ENCODE data around the gene RELB. TPM values are rescaled to one million over a fixed set of nuclear protein-coding genes. Genes with fewer than 3 reads are reported as not detected.
A peak's percentile ranks its signal among the peaks of the same experiment; 100 is the strongest.
"Not testable (repeated sequence)": the region's sequence is repeated elsewhere in the genome, so short reads cannot be mapped to it uniquely, and the experiment has no call there.

Gene RELB
- total RNA-seq, 4 donors from 2014 or later, result 1.4 to 16.5 (median 10.6) TPM

DNA sequence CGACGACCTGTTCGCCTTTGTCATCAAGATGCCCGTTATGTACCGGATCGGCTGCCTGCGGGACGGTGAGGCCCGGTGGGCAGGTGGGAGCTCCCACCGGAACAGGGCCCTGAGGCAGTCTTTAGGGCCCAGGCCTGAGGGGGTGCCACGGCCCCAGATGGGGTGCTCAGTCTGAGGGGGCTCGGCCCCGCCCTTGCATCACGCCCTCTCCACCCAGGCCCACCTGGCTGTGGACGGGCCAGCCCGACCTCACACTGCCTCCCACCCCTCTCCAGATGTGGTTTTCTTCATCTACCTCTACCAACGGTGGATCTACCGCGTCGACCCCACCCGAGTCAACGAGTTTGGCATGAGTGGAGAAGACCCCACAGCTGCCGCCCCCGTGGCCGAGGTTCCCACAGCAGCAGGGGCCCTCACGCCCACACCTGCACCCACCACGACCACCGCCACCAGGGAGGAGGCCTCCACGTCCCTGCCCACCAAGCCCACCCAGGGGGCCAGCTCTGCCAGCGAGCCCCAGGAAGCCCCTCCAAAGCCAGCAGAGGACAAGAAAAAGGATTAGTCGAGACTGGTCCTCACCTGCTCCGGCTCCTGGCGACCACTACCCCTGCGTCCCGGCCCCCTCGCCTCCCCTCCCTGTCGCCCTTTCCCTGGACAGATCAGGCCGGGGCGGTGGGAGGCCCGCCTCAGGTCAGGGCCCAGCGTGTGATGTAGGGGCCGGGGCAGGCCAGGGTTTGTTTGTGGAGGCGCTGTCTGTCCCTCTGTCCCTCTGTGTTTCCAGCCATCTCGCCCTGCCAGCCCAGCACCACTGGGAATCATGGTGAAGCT is 8.7 kb upstream of the RELB start:
- no peaks in the 10 kb centered on the region for H3K4me1 ChIP-seq
- H3K9me3 ChIP-seq, result no peaks in the 10 kb centered on the region
- WGBS, result 90% methylated on average over 26 of the region's 44 CpGs
- no peak overlapping the region for H3K27ac ChIP-seq
- H3K4me3 ChIP-seq, result no peak overlapping the region
- no peaks in the 10 kb centered on the region for H3K27me3 ChIP-seq
- TF ChIP-seq POLR2A (IDR thresholded peaks at IDR 0.05) (no peak), POLR2AphosphoS5 (IDR thresholded peaks at IDR 0.05) (no peak), EP300 (IDR thresholded peaks at IDR 0.05) (no peak)
- TF ChIP-seq, protein P1, sequence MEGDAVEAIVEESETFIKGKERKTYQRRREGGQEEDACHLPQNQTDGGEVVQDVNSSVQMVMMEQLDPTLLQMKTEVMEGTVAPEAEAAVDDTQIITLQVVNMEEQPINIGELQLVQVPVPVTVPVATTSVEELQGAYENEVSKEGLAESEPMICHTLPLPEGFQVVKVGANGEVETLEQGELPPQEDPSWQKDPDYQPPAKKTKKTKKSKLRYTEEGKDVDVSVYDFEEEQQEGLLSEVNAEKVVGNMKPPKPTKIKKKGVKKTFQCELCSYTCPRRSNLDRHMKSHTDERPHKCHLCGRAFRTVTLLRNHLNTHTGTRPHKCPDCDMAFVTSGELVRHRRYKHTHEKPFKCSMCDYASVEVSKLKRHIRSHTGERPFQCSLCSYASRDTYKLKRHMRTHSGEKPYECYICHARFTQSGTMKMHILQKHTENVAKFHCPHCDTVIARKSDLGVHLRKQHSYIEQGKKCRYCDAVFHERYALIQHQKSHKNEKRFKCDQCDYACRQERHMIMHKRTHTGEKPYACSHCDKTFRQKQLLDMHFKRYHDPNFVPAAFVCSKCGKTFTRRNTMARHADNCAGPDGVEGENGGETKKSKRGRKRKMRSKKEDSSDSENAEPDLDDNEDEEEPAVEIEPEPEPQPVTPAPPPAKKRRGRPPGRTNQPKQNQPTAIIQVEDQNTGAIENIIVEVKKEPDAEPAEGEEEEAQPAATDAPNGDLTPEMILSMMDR (IDR thresholded peaks at IDR 0.05), result no peak
- DNase-seq (ENCODE audit: low spot score in 2 of 2), result no peak
- H3K36me3 ChIP-seq, result peaks cover 50% of the 10 kb centered on the region

DNA sequence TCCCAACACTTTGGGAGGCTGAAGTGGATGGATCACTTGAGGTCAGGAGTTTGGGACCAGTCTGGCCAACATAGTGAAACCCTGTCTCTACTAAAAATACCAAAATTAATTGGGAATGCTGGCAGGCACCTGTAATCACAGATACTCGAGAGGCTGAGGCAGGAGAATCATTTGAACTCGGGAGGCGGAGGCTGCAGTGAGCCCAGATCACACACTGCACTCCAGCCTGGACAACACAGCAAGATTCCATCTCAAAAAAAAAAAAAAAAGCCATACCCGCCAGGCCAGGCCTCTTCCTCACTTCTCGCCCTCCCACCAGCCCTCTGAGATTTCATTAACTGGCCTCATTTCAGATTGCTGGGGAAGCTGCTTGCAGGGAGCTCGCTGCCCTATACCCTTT is 7.7 kb upstream of the RELB start:
- Histone ChIP-seq H3K27me3 (no peaks in the 10 kb centered on the region), H3K9me3 (no peaks in the 10 kb centered on the region), H3K27ac (no peak overlapping the region), H3K36me3 (peaks cover 41% of the 10 kb centered on the region), H3K4me3 (no peak overlapping the region), H3K4me1 (no peaks in the 10 kb centered on the region)
- TF ChIP-seq POLR2A (IDR thresholded peaks at IDR 0.05), result no peak
- no peak for TF ChIP-seq EP300 (IDR thresholded peaks at IDR 0.05)
- TF ChIP-seq, protein P1 (IDR thresholded peaks at IDR 0.05), result no peak
- no peak for TF ChIP-seq POLR2AphosphoS5 (IDR thresholded peaks at IDR 0.05)
- 87% methylated on average over 5 of the region's 6 CpGs for WGBS
- DNase-seq (ENCODE audit: low spot score in 2 of 2), result no peak

DNA sequence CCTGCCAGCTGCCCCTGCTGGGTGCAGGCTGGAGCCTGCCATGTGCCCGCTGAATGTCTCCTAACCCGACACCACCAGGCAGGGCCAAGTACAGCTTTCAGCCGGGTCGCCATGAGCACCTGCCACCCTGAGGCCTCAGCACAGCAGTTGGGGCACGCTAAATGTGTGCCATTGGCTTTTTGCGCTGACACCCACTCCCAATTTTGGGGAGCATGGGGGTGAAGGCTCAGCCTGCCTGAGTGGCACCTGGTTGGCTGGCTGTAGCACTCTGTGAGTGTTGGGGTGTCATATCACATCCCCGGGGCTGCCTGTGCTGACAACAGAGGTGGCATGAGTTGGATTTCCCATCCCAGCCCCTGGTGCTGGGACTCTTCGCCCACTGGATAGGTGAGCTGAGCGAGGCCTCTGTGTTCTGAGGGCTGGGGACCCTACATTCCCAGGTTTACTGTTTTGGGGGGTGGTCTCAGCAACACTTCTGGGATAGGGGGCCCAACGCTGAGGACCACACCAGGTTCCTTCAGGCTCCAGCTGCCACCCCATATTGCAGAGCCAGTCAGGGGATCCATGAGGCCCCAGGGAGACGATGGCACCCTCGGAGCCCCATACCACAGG is 7.2 kb upstream of the RELB start:
- 85% methylated on average over 9 of the region's 12 CpGs for WGBS
- no peak overlapping the region for H3K27ac ChIP-seq
- no peak for DNase-seq (ENCODE audit: low spot score in 2 of 2)
- no peak overlapping the region for H3K4me3 ChIP-seq
- no peaks in the 10 kb centered on the region for H3K27me3 ChIP-seq
- TF ChIP-seq, protein P1 (IDR thresholded peaks at IDR 0.05), result no peak
- no peak for TF ChIP-seq EP300 (IDR thresholded peaks at IDR 0.05)
- no peak for TF ChIP-seq POLR2A (IDR thresholded peaks at IDR 0.05)
- no peak for TF ChIP-seq POLR2AphosphoS5 (IDR thresholded peaks at IDR 0.05)
- peaks cover 37% of the 10 kb centered on the region for H3K36me3 ChIP-seq
- no peaks in the 10 kb centered on the region for H3K4me1 ChIP-seq
- no peaks in the 10 kb centered on the region for H3K9me3 ChIP-seq

DNA sequence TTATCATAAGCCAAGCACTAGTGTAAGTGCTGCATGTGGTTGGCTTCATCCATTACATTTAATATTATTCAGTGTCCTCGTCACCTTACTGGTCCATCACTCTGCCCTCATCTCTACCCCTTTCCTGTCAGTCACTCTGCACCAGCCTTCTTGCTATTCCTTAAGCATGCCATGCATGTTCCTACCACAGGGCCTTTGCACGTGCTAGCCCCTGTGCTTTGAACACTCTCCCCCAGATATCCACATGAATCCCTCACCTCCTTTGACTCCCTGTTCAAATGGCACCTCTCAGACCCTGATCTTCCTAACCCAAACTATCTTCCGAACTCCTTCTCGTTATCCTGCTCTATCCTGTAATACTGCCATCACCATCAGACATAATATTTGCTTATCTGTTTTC is 3.2 kb upstream of the RELB start:
- H3K27me3 ChIP-seq, result no peaks in the 10 kb centered on the region
- H3K27ac ChIP-seq, result no peak overlapping the region
- DNase-seq (ENCODE audit: low spot score in 2 of 2), result no peak
- H3K4me3 ChIP-seq, result no peak overlapping the region
- 98% methylated on average over 4 of the region's 4 CpGs for WGBS
- H3K36me3 ChIP-seq, result peaks cover 2% of the 10 kb centered on the region
- no peaks in the 10 kb centered on the region for H3K9me3 ChIP-seq
- TF ChIP-seq EP300 (IDR thresholded peaks at IDR 0.05) (no peak), POLR2A (IDR thresholded peaks at IDR 0.05) (no peak), POLR2AphosphoS5 (IDR thresholded peaks at IDR 0.05) (no peak)
- TF ChIP-seq, protein P1 (IDR thresholded peaks at IDR 0.05), result no peak
- H3K4me1 ChIP-seq, result peaks cover 10% of the 10 kb centered on the region

DNA sequence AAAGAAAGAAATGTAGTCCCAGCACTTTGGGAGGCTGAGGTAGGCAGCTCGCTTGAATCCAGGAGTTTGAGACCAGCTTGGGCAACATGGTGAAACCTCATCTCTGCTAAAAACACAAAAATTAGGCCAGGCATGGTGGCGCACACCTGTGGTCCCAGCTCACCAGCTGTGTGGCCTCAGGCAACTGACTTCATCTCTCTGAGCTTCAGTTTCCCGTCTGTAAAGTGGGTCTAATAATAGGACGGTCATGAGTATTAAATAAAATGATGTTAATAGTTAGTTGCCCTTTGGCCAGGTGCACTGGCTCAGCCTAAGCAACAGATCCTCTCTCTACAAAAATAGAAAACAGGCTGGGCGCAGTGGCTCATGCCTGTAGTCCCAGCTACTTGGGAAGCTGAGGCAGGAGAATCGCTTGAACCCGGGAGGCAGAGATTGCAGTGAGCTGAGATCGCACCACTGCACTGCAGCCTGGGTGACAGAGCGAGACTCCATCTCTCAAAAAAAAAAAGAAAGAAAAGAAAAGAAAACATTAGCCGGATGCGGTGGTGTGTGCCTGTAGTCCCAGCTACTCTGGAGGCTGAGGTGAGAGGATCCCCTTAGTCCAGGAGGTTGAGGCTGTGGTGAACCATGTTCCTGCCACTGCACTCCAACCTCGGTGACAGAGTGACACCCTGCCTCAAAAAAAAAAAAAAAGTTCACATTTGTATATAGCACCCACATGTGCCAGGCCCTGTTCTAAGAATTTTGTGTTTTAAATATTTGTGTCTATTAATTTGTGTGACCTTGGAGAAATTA is 1.9 kb upstream of the RELB start:
- H3K27ac ChIP-seq; H3K9me3 ChIP-seq; DNase-seq (ENCODE audit: low spot score in 2 of 2); H3K27me3 ChIP-seq; H3K4me3 ChIP-seq; H3K36me3 ChIP-seq: not testable (repeated sequence)
- WGBS, result 74% methylated on average over 12 of the region's 12 CpGs
- peaks cover 10% of the 10 kb centered on the region for H3K4me1 ChIP-seq

DNA sequence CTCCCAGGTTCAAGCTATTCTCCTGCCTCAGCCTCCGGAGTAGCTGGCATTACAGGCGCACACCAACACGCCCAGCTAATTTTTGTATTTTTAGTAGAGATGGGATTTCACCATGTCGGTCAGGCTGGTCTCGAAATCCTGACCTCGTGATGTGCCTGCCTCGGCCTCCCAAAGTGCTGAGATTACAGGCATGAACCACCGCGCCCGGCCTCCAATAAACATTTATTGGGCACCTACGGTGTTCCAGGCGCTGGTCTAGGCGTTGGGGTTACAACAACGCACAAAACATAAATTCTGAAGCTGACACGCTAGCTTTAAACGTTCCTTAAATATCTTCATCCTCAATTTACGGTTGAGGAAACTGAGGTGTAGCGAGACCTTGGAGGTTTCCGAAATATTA is 599 bp upstream of the RELB start:
- not testable (repeated sequence) for H3K27ac ChIP-seq; H3K27me3 ChIP-seq; H3K9me3 ChIP-seq; DNase-seq (ENCODE audit: low spot score in 2 of 2); H3K36me3 ChIP-seq
- 69% methylated on average over 19 of the region's 19 CpGs for WGBS
- peak overlapping the region; percentile 83 for H3K4me3 ChIP-seq
- H3K4me1 ChIP-seq, result peaks cover 10% of the 10 kb centered on the region

All from suprapubic skin (tissue), 4 donors.